A172 (cell line): ENCODE data around the gene PCNX1. TPM values are rescaled to one million over a fixed set of nuclear protein-coding genes. Genes with fewer than 3 reads are reported as not detected.

Source experiments
- DNase-seq: peaks from one replicate; pipeline ENCODE4 v3.0.0-alpha.2; 2015; ENCODE audit warnings: low spot score
- total RNA-seq: library from RNA; depleted of rRNA; stranded (reverse); fragments of >200 nt; shearing (Covaris generic); gene quantifications from 2 replicates; pipeline ENCODE4 v1.2.3, GENCODE V29; 2014

PCNX1 gene
- total RNA-seq, 1 experiment from 2014 or later = 11.8 TPM

DNA sequence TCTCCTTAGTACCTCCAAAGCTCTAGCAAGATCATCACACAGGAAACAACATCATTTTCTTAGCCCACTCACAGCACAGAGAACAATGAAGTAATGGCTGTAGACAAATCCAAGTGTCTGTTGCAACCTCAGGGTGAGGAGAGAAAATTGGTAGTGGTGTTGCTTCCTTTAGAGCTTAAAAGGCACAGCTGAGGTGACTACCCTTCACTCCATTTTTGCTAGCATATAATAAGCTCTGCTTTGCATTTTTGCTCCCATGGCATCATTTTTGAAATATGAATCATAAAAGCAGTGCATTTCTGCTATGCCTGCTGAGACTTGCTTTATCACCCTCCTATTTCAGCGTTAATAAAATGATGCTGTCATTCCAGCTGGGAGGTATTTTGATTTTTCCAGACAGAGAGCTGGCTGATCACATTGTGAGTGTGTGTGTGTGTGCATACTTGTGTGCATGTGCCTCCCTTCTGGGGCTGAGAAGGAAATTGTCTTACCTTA, 18.5 kb upstream of the PCNX1 start:
- no peak for DNase-seq

DNA sequence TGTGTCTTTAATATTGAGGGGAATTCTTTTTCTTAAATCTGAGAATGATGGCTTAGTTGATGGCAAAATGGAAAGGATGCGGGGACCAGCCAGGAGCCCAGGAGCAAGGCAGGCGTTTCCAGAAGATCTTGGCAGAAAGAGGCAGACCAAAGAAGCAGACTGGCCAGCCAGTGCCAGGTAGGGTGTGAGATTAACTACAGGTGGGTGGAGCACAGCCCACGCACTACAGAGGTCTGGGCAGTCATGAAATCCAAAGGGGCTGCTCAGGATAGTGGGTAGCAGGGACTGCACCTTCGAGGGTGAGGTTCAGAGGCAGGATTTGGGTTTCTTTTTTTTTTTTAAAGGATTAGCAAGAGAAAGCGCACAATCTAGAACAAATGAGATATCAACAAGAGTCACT, 17.7 kb upstream of the PCNX1 start:
- DNase-seq = no peak

- no peak for DNase-seq
Measured at GRCh38 chr14:70890826-70891659, 16.2 kb upstream of the PCNX1 start.

DNA sequence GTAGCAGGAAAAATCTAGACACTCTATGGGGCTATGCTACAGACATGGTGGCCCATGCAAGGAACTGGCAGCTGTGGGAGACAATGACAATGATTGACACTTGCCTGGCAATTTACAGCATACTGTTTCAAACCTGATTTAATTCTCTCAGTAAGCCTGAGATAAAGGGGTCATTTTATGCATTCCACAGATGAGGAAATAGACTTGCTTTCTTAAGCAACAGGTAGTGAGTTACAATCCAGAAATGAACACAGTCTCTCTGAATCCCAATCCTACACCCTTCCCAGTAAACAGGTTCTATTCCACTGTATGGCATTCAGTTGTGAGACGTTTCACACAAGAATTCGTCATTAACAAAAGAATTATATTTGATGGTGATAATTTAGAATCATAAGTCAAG, 15.5 kb upstream of the PCNX1 start:
- no peak for DNase-seq

GRCh38 chr14:70893062-70893845, 14.0 kb upstream of the PCNX1 start:
- no peak for DNase-seq

GRCh38 chr14:70893858-70894291, 13.4 kb upstream of the PCNX1 start:
- DNase-seq = no peak

- DNase-seq = no peak
Measured at GRCh38 chr14:70894868-70895267, 12.4 kb upstream of the PCNX1 start.

- no peak for DNase-seq
Measured at GRCh38 chr14:70896317-70896716, 10.9 kb upstream of the PCNX1 start.

DNA sequence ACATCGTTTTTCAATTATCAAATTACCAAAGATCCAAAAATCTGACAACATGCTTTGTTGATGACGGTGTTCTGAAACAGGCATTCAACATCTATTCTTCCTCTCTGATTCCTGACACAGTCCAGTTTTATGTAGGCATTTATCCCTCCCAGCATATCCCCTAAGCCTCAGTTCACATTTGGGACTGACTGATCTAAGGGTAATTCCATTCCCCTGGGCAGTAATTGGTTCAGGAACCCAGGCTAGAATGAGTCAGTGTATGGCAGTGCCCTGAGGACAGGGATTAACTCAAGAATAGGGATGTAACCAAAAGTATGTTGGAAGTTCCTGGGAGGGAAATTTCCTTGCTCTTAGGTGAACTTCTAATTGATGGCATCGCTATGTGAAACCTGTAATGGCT, 10.3 kb upstream of the PCNX1 start:
- DNase-seq = no peak

DNA sequence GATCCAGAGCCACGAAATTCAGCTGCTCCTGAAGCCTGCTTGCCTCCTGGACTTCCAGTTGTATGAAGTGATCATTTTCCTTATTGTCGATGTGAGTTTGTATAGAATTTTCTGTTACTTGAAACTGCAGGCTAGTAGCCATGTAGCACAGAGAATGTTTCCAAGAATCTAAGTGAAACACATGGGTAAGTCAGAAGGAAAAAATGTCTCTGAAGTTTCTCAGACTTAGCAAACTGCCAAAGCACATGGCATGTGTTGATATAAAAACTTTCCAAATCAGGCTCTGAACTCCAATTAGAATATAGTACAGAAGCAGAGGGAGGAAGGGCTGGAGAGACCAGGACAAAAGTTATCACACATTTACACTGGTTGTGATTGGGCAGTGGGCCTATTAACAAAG, 9.8 kb upstream of the PCNX1 start:
- no peak for DNase-seq

DNA sequence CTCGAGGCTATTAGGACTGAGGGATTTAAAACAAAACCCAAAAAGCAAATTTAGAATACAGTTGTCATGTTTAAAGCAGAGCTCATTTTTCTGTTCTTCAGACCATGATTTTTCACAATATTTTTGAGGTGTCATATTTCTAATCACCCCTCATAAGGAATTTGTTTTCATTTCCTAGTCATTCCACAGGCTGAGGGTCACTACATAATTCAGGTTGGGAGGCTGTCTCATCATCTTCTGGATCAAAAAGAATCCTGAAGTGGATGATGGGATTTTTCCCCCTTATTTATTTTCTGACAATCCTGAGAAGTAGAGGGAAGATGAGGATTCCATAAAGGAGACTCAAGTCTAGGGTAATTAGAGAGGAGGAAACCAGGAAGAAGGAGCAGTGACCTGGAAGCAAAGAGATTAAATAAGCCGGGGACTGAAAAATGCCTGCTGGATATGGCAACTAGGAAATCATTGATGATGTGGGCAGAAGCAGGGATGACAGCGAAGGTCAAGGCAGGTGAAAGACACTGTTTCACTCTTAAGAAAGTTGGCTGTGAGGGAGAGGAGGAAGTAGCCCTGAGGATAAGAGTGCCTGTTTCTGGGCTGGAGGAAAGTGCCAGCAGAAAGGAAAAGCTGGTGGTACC, 9.0 kb upstream of the PCNX1 start:
- no peak for DNase-seq

DNA sequence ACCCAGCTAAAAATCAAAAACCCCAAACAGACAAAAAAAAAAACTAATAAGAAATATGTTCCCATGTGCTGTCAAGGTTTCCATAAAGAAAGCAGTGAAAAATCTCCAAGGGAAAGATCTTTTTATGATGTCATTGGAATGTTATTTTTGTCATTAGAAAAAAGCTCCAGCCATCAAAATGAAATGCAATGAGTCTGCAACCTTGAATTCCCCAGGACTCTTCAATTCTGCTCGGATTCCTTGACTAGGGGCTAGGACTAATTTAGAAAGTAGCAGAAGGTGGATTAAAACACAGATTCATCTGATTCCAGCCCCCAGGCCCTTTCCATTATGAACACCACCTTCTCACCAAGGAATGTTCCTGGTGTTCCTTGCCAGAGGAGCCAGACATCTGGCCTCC, 6.0 kb upstream of the PCNX1 start:
- DNase-seq = peak; percentile 38

- no peak for DNase-seq
Measured at GRCh38 chr14:70902184-70902583, 5.1 kb upstream of the PCNX1 start.

DNA sequence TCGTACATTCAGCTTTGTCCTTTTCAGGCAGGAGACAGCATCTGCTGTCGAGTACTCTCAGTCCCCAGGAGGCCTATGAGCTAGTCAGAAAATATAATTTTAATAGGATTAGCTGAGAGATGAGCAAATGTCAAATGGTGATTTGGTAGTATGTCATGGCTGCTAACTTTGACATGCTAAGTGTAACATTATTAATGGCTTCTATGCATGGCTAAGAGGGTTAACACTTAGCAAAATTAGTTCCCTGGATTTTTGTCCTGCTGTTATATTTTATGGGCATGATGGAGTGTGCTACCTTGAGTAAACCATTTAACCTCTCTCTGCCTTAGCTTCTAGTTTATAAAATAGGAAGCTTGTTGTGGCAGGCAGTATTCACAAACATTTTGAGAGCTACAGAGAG, 2.9 kb upstream of the PCNX1 start:
- DNase-seq = no peak

GRCh38 chr14:70905301-70905700, 2.0 kb upstream of the PCNX1 start:
- no peak for DNase-seq

- DNase-seq = no peak
Measured at GRCh38 chr14:70906793-70907175, 475 bp upstream of the PCNX1 start.

DNA sequence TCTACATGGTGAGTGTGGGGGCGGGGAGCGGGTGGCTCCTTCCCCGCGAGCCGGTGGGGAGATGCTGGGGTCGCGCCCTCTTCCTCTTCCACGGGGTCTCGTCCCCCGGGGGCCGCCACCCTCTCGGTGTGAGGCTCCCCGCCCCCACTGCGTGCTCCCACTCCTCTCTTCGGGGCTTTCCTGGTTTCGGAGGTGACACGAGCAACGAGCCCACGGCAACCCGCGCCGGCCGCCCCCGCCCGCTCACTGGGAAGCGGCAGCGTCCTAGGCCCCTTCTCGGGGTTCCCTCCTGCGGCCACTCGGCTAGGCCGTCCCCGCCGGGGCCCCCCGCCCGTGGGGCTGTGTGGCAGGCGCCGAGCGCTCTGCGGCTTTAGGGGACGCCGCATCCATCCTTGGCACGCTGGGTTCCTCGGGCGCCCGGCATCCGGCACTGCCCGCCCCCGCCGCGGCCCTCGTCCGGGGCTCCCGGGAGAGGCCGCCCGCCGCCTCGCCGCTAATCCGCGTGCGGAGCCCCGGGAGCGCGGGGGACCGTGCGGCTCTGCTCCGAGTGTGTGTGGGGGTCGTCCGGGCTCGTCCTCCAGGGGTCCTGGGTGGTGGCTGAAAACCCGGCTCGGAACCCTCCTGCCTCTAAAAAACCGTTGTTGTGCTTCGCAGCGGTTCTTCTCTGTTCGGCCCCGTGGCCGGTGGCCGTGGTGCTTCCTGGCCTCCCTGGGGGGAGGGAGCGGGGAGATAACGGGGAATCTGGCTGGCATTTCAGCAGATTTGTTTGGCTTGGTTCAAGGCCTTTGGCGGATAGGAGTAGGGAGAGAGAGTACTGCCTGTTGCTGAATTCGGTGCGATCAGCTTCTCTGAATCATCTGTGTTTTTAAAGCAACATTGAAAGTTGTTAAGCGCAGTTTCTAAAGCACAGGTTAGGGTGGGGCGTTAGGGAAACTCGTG, 1.0 kb downstream of the PCNX1 start:
- peak; percentile 17 for DNase-seq

DNA sequence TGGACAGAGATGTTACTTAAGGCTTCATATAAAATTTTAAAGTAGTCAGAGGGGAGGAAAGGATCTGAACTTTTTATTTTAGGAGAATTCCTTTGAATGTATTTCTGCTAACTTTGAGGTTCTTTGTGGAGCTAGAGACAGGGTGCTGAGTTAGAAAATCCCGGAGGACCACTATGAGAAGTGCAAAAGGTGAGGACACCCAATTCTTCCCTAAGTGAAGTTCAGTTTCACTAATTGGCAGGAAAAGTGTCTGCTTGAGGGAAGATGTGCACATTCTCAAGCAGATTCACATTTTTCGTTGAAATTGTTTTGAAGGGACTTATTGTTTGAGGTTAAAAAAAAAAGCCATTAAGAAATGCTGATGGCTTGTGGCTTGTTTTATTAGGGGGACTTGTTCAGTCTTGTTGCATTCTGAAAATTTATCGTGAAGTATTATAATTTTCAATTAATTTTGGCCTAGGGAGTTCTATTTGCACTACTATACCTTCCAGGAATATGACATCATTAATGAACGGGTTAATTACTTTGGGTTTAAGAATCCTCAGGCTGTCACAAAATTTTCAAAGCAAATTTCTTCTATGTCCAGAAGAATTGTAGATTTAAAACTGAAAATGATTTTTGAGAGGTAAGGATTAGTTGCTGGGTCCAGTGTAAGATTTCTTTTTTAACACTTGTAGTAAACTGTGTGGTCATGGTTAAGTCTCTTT, 1.8 kb downstream of the PCNX1 start:
- DNase-seq = no peak

- no peak for DNase-seq
Measured at GRCh38 chr14:70909733-70910614, 2.7 kb downstream of the PCNX1 start.

DNA sequence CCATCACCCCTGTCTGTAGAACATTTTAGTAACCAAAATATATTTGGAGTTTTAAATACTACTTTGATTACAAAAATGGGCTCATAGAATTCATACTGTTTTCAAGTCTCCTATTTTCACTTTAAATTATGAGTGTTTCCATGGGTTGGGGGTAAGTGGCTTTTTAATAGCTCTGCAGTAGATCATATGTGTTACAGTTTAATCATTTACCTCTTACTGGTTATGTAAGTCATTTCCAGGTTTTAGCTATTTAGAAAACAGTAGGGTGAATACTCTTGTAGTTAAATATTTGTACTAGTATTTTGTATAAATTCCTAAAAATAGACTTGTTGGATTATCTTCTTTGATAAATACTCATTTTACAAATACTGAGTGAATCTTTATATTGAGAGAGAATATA, 8.2 kb downstream of the PCNX1 start:
- no peak for DNase-seq
